ENCODE results near the gene RPAP2. TPM values are rescaled to one million over a fixed set of nuclear protein-coding genes. Genes with fewer than 3 reads are reported as not detected.

The RPAP2 gene
- polyA plus RNA-seq, 3 donors = 4.4 to 7.8 (median 7.3) TPM

DNA sequence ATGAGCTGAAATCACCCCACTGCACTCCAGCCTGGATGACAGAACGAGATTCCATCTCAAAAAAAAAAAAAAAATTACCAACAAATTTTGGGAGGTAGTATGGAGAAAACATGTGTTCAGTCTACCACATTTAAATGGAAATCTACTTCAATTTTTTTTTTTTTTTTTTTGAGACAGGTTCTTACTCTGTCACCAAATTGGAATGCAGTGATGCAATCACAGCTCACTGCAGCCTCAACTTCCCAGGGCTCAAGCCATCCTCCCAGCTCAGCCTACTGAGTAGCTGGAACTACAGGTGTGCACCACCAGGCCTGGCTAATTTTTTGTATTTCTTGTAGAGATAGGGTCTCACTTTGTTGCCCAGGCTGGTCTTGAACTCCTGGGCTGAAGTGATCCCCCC is 105.8 kb downstream of the RPAP2 start:
- no peak for TF ChIP-seq CTCF (IDR thresholded peaks at IDR 0.05)
- Mint-ChIP-seq H3K27me3 (ENCODE audit: low read depth in 3 of 3) (no peaks in the 10 kb centered on the region), H3K4me1 (peaks cover under 1% of the 10 kb centered on the region), H3K36me3 (no peaks in the 10 kb centered on the region), H3K4me3 (no peak overlapping the region), H3K27ac (no peak overlapping the region), H3K9me3 (peaks cover 14 to 43% (median 35%) of the 10 kb centered on the region in 7 donors)
- WGBS (ENCODE audit: insufficient coverage) = no CpG with 5 or more reads among the region's 1 CpG
- Histone ChIP-seq H2AFZ (ENCODE audit: insufficient read depth, low read depth, low read length, poor library complexity, severe bottlenecking) (no peak overlapping the region), H4K20me1 (ENCODE audit: insufficient read depth, low read length) (no peaks in the 10 kb centered on the region), H3K27ac (ENCODE audit: low read depth in 1 of 2, low read length in 2 of 2) (no peak overlapping the region), H3K27me3 (ENCODE audit: control insufficient read depth in 2 of 2, insufficient read depth in 2 of 2, low read length in 2 of 2) (no peaks in the 10 kb centered on the region), H3K9me3 (replicated peaks in 1 of 2; ENCODE audit: control insufficient read depth in 1 of 2, insufficient read depth in 1 of 2, low read length in 2 of 2) (peaks cover 22 to 38% of the 10 kb centered on the region in 2 donors), H3K79me2 (ENCODE audit: insufficient read depth, low read length) (no peaks in the 10 kb centered on the region), H3K9ac (ENCODE audit: insufficient read depth, low read length, poor library complexity, severe bottlenecking) (no peak overlapping the region), H3K4me1 (ENCODE audit: control insufficient read depth in 1 of 2, insufficient read depth in 2 of 2, low read length in 2 of 2) (no peaks in the 10 kb centered on the region), H3K4me3 (replicated peaks in 1 of 3; ENCODE audit: low read depth in 2 of 3, low read length in 3 of 3) (no peak overlapping the region), H3K4me2 (replicated peaks; ENCODE audit: extremely low read depth, low read length, poor library complexity, severe bottlenecking) (no peak overlapping the region), H3K36me3 (replicated peaks in 1 of 2; ENCODE audit: control insufficient read depth in 1 of 2, insufficient read depth in 2 of 2, low read length in 2 of 2) (no peaks in the 10 kb centered on the region)
- intact Hi-C loops (cut with micrococcal nuclease) = no loop called here
- DNase-seq = no peak

- TF ChIP-seq CTCF (IDR thresholded peaks at IDR 0.05) = no peak
- Histone ChIP-seq H3K4me2 (replicated peaks; ENCODE audit: extremely low read depth, low read length, poor library complexity, severe bottlenecking) (no peak overlapping the region), H3K9me3 (replicated peaks in 1 of 2; ENCODE audit: control insufficient read depth in 1 of 2, insufficient read depth in 1 of 2, low read length in 2 of 2) (peaks cover 5 to 12% of the 10 kb centered on the region in 2 donors), H3K27ac (ENCODE audit: low read depth in 1 of 2, low read length in 2 of 2) (no peak overlapping the region), H3K9ac (ENCODE audit: insufficient read depth, low read length, poor library complexity, severe bottlenecking) (no peak overlapping the region), H3K4me3 (replicated peaks in 1 of 3; ENCODE audit: low read depth in 2 of 3, low read length in 3 of 3) (no peak overlapping the region), H2AFZ (ENCODE audit: insufficient read depth, low read depth, low read length, poor library complexity, severe bottlenecking) (no peak overlapping the region), H4K20me1 (ENCODE audit: insufficient read depth, low read length) (no peaks in the 10 kb centered on the region), H3K36me3 (replicated peaks in 1 of 2; ENCODE audit: control insufficient read depth in 1 of 2, insufficient read depth in 2 of 2, low read length in 2 of 2) (no peaks in the 10 kb centered on the region), H3K27me3 (ENCODE audit: control insufficient read depth in 2 of 2, insufficient read depth in 2 of 2, low read length in 2 of 2) (no peaks in the 10 kb centered on the region), H3K79me2 (ENCODE audit: insufficient read depth, low read length) (no peaks in the 10 kb centered on the region), H3K4me1 (ENCODE audit: control insufficient read depth in 1 of 2, insufficient read depth in 2 of 2, low read length in 2 of 2) (no peaks in the 10 kb centered on the region)
- WGBS (ENCODE audit: insufficient coverage) = 100% methylated on average over 1 of the region's 1 CpG
- Mint-ChIP-seq H3K36me3 (no peaks in the 10 kb centered on the region), H3K9me3 (peaks cover 3 to 16% (median 9%) of the 10 kb centered on the region in 7 donors), H3K27ac (no peak overlapping the region), H3K4me1 (no peaks in the 10 kb centered on the region), H3K4me3 (no peak overlapping the region), H3K27me3 (ENCODE audit: low read depth in 3 of 3) (peaks cover 0 to under 1% (median 0%) of the 10 kb centered on the region in 3 donors)
- no peak for DNase-seq
- intact Hi-C loops (cut with micrococcal nuclease) = no loop called here
These were observed 110.0 kb downstream of the RPAP2 start for GRCh38 chr1:92408825-92409224.
